Body of pancreas (tissue), 4 donors: ENCODE results near the gene AP2A2.

Source experiments
- POLR2A ChIP-seq, 3 donors: fragments of 450-650 bp; IDR thresholded peaks; one replicate each; pipeline ENCODE4 v1.6.1; 2016; ENCODE audit warnings: antibody characterized with exemption in 3 of 3, mild to moderate bottlenecking in 2 of 3
- TF ChIP-seq, protein P1 (sequence below), 7 experiments: fragments of 450-650 bp in 4 of 7; fragments of 200-600 bp in 3 of 7; sonication (generic) in 3 of 7; IDR thresholded peaks; one replicate each; pipeline ENCODE4 v1.5.1; 2016 to 2019; ENCODE audit warnings: antibody characterized with exemption in 7 of 7

DNA sequence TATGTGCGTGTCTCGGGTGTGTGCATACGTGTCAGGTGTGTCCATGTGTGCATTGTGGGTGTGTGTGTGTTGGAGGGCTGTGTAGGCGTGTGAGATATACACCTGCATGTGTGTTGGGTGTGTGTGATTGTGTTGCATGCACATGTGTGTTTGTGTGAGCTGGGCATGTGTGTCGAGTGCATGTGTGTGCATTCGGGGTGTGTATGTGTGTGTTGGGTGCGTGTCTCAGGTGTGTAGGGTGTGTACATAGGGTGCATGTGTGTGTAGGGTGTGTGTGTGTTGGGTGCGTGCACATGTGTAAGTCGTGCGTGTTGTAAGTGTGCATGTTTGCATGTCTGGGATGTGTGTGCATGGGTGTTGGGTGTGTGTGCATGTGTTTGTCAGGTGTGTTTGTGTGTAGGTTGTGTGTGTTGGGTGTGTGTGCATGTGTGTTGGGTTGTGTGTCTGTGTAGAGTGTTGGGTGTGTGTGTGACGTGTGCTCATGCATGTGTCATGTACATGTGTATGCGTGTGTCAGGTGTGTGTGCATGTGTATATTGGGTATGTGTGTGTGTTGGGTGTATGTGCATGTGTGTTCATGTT is 106.7 kb downstream of the AP2A2 start:
- TF ChIP-seq, protein P1, sequence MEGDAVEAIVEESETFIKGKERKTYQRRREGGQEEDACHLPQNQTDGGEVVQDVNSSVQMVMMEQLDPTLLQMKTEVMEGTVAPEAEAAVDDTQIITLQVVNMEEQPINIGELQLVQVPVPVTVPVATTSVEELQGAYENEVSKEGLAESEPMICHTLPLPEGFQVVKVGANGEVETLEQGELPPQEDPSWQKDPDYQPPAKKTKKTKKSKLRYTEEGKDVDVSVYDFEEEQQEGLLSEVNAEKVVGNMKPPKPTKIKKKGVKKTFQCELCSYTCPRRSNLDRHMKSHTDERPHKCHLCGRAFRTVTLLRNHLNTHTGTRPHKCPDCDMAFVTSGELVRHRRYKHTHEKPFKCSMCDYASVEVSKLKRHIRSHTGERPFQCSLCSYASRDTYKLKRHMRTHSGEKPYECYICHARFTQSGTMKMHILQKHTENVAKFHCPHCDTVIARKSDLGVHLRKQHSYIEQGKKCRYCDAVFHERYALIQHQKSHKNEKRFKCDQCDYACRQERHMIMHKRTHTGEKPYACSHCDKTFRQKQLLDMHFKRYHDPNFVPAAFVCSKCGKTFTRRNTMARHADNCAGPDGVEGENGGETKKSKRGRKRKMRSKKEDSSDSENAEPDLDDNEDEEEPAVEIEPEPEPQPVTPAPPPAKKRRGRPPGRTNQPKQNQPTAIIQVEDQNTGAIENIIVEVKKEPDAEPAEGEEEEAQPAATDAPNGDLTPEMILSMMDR (IDR thresholded peaks at IDR 0.05): no peak
- TF ChIP-seq POLR2A (IDR thresholded peaks at IDR 0.05): no peak
